RWPE1 (cell line): Measurements from ENCODE around the gene CLTA.
A peak's percentile ranks its signal among the peaks of the same experiment; 100 is the strongest.

Experiments used
- CTCF ChIA-PET: fragments of 350-600 bp; sonication (Branson Sonifier 250); formaldehyde crosslinking; extraction: SDS; loops from one replicate; lab custom pipeline; 2021; lab: Yijun Ruan, JAX
- POLR2A ChIA-PET: fragments of 400-600 bp; formaldehyde crosslinking; extraction: SDS; loops from one replicate; lab custom pipeline; 2020; ENCODE audit warnings: antibody characterized with exemption; ENCODE audit not compliant: low non-redundant PET; lab: Yijun Ruan, JAX
- DNase-seq: peaks from one replicate; pipeline ENCODE4 v3.0.0; 2012; ENCODE audit warnings: low spot score
- H3K27ac ChIP-seq: fragments of 450-650 bp; 2 replicates; pipeline ENCODE4 v1.5.1; 2017
- CTCF ChIP-seq: fragments of 450-650 bp; conservative IDR thresholded peaks from 2 replicates; pipeline ENCODE4 v1.5.1; 2017; ENCODE audit warnings: low read depth, mild to moderate bottlenecking

Gene CLTA

GRCh38 chr9:36163049-36163785 lies 27.5 kb upstream of the CLTA start:
- DNase-seq = no peak
- H3K27ac ChIP-seq = peak overlapping the region; percentile 51
- POLR2A ChIA-PET = no interaction called here
- no peak for TF ChIP-seq CTCF
- CTCF ChIA-PET = no interaction called here

- POLR2A ChIA-PET = no interaction called here
- peak overlapping the region; percentile 51 for H3K27ac ChIP-seq
- TF ChIP-seq CTCF = no peak
- CTCF ChIA-PET = interaction anchor here (0.6 to 1.3 kb wide), 4 partner anchors 18 to 209 kb away, joined by 3 to 4 read pairs (median 3); no protein-coding TSS in a partner anchor
- no peak for DNase-seq
These were observed 26.9 kb upstream of the CLTA start for GRCh38 chr9:36163786-36164170.

- H3K27ac ChIP-seq = no peak overlapping the region
- CTCF ChIA-PET = interaction anchor here (0.6 to 1.3 kb wide), 6 partner anchors 18 to 210 kb away, joined by 3 to 4 read pairs (median 3); no protein-coding TSS in a partner anchor
- DNase-seq = no peak
- POLR2A ChIA-PET = no interaction called here
- TF ChIP-seq CTCF = no peak
These were observed 26.3 kb upstream of the CLTA start for GRCh38 chr9:36164372-36164771.

GRCh38 chr9:36164989-36165388 lies 25.7 kb upstream of the CLTA start:
- POLR2A ChIA-PET = no interaction called here
- no peak for TF ChIP-seq CTCF
- no peak overlapping the region; the same call in 1 of the 2 replicates for H3K27ac ChIP-seq
- DNase-seq = no peak
- CTCF ChIA-PET = interaction anchor here (0.6 to 1.3 kb wide), 6 partner anchors 17 to 314 kb away, joined by 3 to 4 read pairs (median 3); no protein-coding TSS in a partner anchor

- CTCF ChIA-PET = interaction anchor here (0.6 to 1.7 kb wide), 10 partner anchors 17 to 1523 kb away, joined by 3 to 7 read pairs (median 4); partner anchors contain the start of gene GLIPR2
- H3K27ac ChIP-seq = peak overlapping the region; percentile 7; the same call in 1 of the 2 replicates
- TF ChIP-seq CTCF = no peak
- DNase-seq = peak; percentile 46
- POLR2A ChIA-PET = no interaction called here
These were observed 24.9 kb upstream of the CLTA start for GRCh38 chr9:36165826-36166167.

GRCh38 chr9:36166168-36166927 lies 24.4 kb upstream of the CLTA start:
- peak overlapping the region; percentile 7; the same call in 1 of the 2 replicates for H3K27ac ChIP-seq
- peak; percentile 100 for TF ChIP-seq CTCF
- ChIA-PET CTCF (interaction anchor here (0.6 to 1.7 kb wide), 22 partner anchors 8 to 1523 kb away, joined by 3 to 11 read pairs (median 4); partner anchors contain the start of gene GLIPR2), POLR2A (no interaction called here)
- peak; percentile 93 for DNase-seq
